SK-N-MC (cell line): Measurements from ENCODE around the gene DUSP14.
"Not testable (repeated sequence)": the region's sequence is repeated elsewhere in the genome, so short reads cannot be mapped to it uniquely, and the experiment has no call there.

Experiments used
- DNase-seq: peaks from one replicate; pipeline ENCODE4 v3.0.0-alpha.2; 2011; ENCODE audit warnings: low read depth, low spot score
- H3K27ac ChIP-seq: fragments of 200-600 bp; sonication (generic); 2 replicates; pipeline ENCODE4 v1.5.1; 2016; ENCODE audit warnings: mixed run types
- H3K36me3 ChIP-seq: fragments of 200-600 bp; sonication (generic); 2 replicates; pipeline ENCODE4 v1.6.1; 2017; ENCODE audit warnings: antibody characterized with exemption, low read length, mixed read lengths; ENCODE audit not compliant: insufficient read depth
- H3K4me3 ChIP-seq: fragments of 200-600 bp; sonication (generic); 2 replicates; pipeline ENCODE4 v1.5.1; 2016
- H3K9ac ChIP-seq: fragments of 200-600 bp; sonication (generic); 2 replicates; pipeline ENCODE4 v1.8.0; 2017; ENCODE audit warnings: mixed run types, mixed read lengths; ENCODE audit not compliant: insufficient read length
- H3K9me3 ChIP-seq: fragments of 200-600 bp; sonication (generic); 2 replicates; pipeline ENCODE4 v1.6.1; 2017; ENCODE audit warnings: low read depth, mild to moderate bottlenecking, antibody characterized with exemption, low read length, moderate library complexity, mixed read lengths
- EZH2 ChIP-seq: fragments of 200-600 bp; sonication (generic); IDR thresholded peaks from one replicate; pipeline ENCODE4 v1.6.1; 2017; ENCODE audit warnings: antibody characterized with exemption
- FOXP2 ChIP-seq: optimal IDR thresholded peaks from 2 replicates; pipeline ENCODE3; 2011; ENCODE audit warnings: mild to moderate bottlenecking, moderate library complexity; ENCODE audit not compliant: insufficient read depth; ENCODE audit errors: extremely low read length, control extremely low read depth
- POLR2AphosphoS5 ChIP-seq: IDR thresholded peaks from 2 replicates; pipeline ENCODE4 v1.6.1; 2012; ENCODE audit warnings: mild to moderate bottlenecking, low read depth, low read length, borderline replicate concordance

The DUSP14 gene, protein sequence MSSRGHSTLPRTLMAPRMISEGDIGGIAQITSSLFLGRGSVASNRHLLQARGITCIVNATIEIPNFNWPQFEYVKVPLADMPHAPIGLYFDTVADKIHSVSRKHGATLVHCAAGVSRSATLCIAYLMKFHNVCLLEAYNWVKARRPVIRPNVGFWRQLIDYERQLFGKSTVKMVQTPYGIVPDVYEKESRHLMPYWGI

DNA sequence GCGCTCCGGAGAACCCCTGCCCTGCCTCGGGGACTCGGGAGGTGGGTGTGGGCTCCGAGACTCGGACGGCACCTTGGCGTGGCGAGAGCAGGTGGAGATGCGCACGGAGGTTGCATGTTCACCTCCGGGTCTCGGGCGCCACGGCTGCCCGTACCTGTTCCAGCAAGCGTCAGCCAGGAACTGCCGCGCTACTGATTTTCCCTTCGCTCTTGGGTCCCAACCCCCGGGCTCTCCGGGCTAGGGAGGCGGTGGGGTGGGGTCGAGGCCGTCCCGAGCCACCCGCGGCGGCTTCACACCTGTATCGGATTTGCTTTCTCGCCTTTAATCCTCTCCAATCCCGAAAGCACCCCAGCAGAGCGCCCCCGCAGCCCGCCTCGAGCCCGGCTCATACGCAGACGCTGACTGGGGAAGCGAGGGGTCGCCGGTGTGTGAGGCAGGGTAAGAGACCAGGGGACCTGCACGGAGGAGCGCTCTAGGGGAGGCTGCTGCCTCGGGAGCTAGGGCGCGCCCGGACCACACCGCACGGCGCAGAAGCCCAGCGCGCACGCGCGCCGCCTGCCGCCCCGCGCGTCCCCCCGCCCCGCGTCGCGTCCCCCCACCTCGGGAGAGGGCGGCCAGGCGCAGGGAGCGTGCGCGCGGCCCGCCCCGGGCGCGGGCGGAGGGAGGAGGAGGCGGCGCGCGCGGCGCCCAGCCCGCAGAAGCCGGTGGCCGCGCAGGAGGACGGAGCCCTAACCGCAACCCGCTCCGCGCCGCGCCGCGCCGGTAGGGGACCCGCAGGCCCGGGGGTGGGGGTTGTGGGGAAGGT, at the start of gene DUSP14:
Gene DUSP14 (plus strand): TSS at position 695 of the 805 bp plus-strand sequence. CDS start 22,382 bp downstream, outside the sequence.
- no peaks in the 10 kb centered on the region for H3K36me3 ChIP-seq
- TF ChIP-seq EZH2 (no peak), POLR2AphosphoS5 (peak; percentile 83), FOXP2 (no peak)
- H3K4me3 ChIP-seq: peak within 1 kb of the TSS; percentile 95
- no peaks in the 10 kb centered on the region for H3K9me3 ChIP-seq
- no peak for DNase-seq
- peak within 1 kb of the TSS; percentile 97 for H3K27ac ChIP-seq
- H3K9ac ChIP-seq: peak within 1 kb of the TSS; percentile 88

DNA sequence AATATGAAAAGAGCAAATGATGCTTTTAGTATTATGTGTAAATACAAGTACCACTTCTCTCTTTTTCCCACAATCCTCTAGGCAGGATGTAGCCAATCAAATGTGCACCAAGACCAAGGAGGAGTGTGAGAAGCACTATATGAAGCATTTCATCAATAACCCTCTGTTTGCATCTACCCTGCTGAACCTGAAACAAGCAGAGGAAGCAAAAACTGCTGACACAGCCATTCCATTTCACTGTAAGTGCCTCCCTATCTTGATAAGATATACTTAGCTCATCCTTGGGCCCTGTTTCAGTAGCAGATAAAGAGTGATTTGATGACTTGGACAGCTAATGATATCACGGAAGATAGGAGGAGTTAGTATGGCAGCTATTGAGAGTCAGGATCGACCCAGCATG, 49.3 kb upstream of the DUSP14 start:
- H3K4me3 ChIP-seq: no peak overlapping the region
- no peak for DNase-seq
- no peaks in the 10 kb centered on the region for H3K9me3 ChIP-seq
- no peak overlapping the region for H3K27ac ChIP-seq
- no peak overlapping the region for H3K9ac ChIP-seq
- TF ChIP-seq POLR2AphosphoS5 (no peak), EZH2 (no peak), FOXP2 (no peak)
- peaks cover 82% of the 10 kb centered on the region for H3K36me3 ChIP-seq

DNA sequence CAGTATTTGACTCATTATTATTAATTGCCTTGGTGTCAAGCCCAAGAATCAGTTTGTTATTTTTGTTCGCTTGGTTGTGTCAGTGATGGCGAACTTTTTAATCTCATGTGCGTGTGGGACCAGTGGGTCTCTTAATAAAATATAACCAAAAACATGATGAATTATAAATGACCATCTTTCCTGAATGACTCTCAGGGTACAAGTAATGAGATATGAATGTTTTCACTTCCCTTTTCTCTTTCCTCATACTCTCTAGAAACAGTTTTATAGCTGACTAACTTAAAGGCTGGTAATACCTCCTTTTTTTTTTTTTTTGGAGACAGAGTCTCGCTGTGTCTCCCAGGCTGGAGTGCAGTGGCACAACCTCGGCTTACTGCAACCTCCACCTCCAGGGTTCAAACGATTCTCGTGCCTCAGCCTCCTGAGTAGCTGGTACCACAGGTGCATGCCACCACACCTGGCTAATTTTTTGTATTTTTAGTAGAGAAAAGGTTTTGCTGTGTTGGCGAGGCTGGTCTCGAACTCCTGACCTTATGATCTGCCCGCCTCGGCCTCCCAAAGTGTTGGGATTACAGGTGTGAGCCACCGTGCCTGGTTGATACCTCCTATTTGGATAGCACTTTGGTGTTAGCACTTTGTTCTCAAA, 48.2 kb upstream of the DUSP14 start:
- H3K9me3 ChIP-seq, H3K9ac ChIP-seq, H3K27ac ChIP-seq, DNase-seq, H3K4me3 ChIP-seq: not testable (repeated sequence)
- peaks cover 81% of the 10 kb centered on the region for H3K36me3 ChIP-seq

DNA sequence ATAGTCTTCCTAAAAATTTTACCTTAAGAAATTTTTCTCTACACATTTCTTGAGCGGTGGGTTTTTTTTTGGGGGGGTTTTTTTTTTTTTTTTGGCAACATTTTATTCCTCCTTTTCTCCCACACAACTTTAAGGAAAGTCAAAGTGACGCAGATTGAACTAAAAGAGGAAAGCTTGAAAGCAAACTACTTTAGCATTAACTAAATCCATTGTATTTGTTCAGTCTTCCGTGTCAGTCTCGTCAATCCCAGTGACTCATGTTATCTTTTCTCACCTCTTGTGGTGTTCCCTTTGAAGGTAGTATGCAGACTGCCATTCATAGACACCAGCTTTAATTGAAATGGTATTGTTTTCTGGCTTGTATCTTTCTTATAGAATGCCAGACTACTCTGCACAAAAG, 43.7 kb upstream of the DUSP14 start:
- Histone ChIP-seq H3K36me3 (peaks cover 80% of the 10 kb centered on the region), H3K9me3 (no peaks in the 10 kb centered on the region), H3K9ac (no peak overlapping the region), H3K4me3 (no peak overlapping the region), H3K27ac (no peak overlapping the region)
- no peak for DNase-seq
- TF ChIP-seq FOXP2 (no peak), POLR2AphosphoS5 (no peak), EZH2 (no peak)

DNA sequence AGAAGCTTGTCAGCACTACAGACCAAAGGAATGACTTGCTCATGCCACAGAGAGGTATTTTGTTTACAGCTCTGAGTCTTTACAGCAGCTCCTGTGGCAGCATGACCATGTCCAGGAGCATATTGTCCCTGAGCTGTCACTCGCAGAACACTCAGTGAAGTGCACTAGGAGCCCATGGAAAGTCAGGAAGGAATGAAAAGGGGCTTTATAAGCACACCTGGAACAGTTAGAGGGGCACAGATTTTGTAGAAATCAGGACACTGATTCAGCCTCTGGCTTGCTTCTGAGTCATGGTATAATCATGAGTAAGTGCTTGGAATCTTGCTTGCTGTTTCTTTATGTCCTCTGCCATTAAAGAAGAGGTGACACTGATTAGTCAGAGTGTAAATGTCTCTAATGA, 42.0 kb upstream of the DUSP14 start:
- Histone ChIP-seq H3K9me3 (no peaks in the 10 kb centered on the region), H3K9ac (no peak overlapping the region), H3K27ac (no peak overlapping the region), H3K4me3 (no peak overlapping the region), H3K36me3 (peaks cover 67% of the 10 kb centered on the region)
- TF ChIP-seq EZH2 (no peak), POLR2AphosphoS5 (no peak), FOXP2 (no peak)
- DNase-seq: no peak

DNA sequence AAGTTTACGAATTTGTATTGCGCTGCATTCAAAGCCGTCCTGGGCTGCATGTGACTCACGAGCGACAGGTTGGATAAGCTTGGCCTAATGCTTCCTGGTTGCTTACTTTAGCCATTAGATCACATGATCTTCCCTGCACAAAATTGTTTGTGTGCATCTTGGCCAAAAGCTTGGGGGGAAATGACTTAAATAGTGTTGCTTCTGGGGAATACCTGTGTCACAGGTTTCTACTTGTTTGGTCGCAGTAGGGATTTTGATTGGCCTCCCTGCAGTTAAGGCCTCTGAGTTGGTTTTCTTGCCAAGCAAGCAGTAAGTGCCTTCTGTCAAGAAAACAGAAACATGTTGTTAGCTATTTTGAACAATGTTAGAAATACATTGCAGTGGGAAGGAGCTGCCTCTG, 39.6 kb upstream of the DUSP14 start:
- Histone ChIP-seq H3K9ac (no peak overlapping the region), H3K36me3 (peaks cover 56% of the 10 kb centered on the region), H3K27ac (no peak overlapping the region), H3K4me3 (no peak overlapping the region), H3K9me3 (no peaks in the 10 kb centered on the region)
- DNase-seq: no peak
- TF ChIP-seq FOXP2: no peak
- TF ChIP-seq POLR2AphosphoS5: no peak
- no peak for TF ChIP-seq EZH2

DNA sequence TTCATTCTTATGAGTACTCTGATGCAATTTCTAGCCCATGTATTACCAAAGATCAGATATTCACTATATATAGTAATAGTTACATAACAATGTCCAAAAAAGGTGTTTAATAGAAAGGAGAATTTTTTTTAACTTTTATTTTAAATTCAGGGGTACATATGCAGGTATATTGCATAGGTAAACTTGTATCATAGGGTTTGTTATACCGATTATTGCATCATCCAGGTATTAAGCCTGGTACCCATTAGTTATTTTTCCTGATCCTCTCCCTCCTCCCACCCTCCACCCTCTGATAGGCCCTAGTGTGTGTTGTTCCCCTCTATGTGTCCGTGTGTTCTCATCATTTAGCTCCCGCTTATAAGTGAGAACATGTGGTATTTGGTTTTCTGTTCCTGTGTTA, 31.9 kb upstream of the DUSP14 start:
- H3K27ac ChIP-seq, H3K9me3 ChIP-seq, H3K9ac ChIP-seq, DNase-seq, H3K4me3 ChIP-seq: not testable (repeated sequence)
- H3K36me3 ChIP-seq: peaks cover 34% of the 10 kb centered on the region

DNA sequence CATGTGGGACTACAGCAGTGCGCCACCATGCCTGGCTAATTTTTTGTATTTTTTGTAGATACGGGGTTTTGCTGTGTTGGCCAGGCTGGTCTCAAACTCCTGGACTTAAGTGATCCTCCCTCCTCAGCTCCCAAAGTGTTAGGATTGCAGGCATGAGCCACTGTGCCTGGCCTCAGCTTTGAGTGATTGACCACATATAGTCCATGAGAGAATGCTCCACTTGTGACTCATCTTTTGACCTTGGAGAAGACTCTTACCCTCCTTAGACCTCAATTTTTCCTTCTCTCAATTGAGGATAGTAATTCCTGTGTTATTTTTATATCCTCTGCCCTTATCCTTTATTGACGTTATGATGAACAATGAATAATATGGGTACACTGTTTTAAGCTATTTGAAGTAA, 30.9 kb upstream of the DUSP14 start:
- no peak overlapping the region for H3K9ac ChIP-seq
- no peaks in the 10 kb centered on the region for H3K9me3 ChIP-seq
- peaks cover 28% of the 10 kb centered on the region for H3K36me3 ChIP-seq
- TF ChIP-seq FOXP2 (no peak), EZH2 (no peak)
- no peak overlapping the region for H3K27ac ChIP-seq
- DNase-seq: no peak
- no peak overlapping the region for H3K4me3 ChIP-seq
